ENCODE data around the gene C16orf87. TPM values are rescaled to one million over a fixed set of nuclear protein-coding genes. Genes with fewer than 3 reads are reported as not detected.

Gene C16orf87
- total RNA-seq, 1 experiment from 2014 or later: 27.1 TPM

DNA sequence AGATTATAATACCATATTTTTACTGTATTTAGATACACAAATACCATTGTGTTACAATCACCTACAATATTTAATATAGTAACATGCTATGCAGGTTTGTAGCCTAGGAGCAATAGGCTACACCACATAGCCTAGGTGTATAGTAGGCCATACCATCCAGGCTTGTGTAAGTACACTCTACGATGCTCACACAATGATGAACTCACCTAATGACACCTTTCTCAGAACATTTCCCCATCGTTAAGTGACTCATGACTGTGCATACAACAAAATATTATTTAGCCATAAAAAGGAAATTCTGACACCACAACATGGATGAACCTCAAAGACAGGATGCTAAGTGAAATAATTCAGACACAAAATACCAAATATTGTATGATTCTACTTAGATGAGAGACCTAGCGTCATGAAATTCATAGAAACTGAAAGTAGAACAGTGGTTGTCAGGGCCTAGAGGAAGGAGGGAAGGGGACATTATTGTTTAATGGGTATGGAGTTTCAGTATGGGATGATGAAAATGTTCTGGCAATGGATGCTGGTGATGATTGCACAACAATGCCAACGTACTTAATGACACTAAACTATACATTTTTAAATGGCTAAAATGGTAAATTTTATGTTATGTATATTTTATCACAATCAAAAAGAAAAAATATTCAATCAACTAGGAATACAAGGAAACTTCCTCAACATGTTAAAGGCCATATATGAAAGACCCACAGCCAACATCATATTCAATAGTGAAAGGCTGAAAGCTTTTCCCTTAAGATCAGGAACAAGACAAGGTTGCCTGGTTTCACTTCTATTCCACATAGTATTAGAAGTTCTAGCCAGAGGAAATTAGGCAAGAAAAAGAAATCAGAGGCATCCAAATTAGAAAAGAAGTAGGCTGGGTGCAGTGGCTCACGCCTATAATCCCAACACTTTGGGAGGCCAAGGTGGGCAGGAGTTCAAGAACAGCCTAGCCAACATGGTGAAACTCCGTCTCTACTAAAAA lies 5.9 kb upstream of the C16orf87 start:
- Histone ChIP-seq H3K4me3 (ENCODE audit: low read depth, low read length, poor library complexity, severe bottlenecking) (no peak overlapping the region), H3K27ac (ENCODE audit: low read depth, low read length, poor library complexity, severe bottlenecking) (no peak overlapping the region), H3K4me1 (ENCODE audit: insufficient read depth, low read length, poor library complexity, severe bottlenecking) (peaks cover under 1% of the 10 kb centered on the region), H3K27me3 (replicated peaks; ENCODE audit: insufficient read depth, low read depth, low read length, poor library complexity) (no peaks in the 10 kb centered on the region), H3K36me3 (ENCODE audit: insufficient read depth, low read length, poor library complexity, severe bottlenecking) (no peaks in the 10 kb centered on the region), H3K9me3 (ENCODE audit: low read depth, low read length, poor library complexity, severe bottlenecking) (no peaks in the 10 kb centered on the region)
- DNase-seq (ENCODE audit: low spot score): no peak
- intact Hi-C loops (cut with micrococcal nuclease; ENCODE audit: unreplicated experiment): no loop called here
- CTCF ChIA-PET: no interaction called here
- POLR2A ChIA-PET (ENCODE audit: low non-redundant PET): no interaction called here
- TF ChIP-seq, protein P1, sequence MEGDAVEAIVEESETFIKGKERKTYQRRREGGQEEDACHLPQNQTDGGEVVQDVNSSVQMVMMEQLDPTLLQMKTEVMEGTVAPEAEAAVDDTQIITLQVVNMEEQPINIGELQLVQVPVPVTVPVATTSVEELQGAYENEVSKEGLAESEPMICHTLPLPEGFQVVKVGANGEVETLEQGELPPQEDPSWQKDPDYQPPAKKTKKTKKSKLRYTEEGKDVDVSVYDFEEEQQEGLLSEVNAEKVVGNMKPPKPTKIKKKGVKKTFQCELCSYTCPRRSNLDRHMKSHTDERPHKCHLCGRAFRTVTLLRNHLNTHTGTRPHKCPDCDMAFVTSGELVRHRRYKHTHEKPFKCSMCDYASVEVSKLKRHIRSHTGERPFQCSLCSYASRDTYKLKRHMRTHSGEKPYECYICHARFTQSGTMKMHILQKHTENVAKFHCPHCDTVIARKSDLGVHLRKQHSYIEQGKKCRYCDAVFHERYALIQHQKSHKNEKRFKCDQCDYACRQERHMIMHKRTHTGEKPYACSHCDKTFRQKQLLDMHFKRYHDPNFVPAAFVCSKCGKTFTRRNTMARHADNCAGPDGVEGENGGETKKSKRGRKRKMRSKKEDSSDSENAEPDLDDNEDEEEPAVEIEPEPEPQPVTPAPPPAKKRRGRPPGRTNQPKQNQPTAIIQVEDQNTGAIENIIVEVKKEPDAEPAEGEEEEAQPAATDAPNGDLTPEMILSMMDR (conservative IDR thresholded peaks at IDR 0.05; ENCODE audit: low read depth, low read length): no peak
- TF ChIP-seq EZH2 (IDR thresholded peaks at IDR 0.05; ENCODE audit: borderline replicate concordance, low read depth, low read length, poor library complexity, severe bottlenecking): no peak
- BruUV-seq (replicated peaks): no TSS peak

DNA sequence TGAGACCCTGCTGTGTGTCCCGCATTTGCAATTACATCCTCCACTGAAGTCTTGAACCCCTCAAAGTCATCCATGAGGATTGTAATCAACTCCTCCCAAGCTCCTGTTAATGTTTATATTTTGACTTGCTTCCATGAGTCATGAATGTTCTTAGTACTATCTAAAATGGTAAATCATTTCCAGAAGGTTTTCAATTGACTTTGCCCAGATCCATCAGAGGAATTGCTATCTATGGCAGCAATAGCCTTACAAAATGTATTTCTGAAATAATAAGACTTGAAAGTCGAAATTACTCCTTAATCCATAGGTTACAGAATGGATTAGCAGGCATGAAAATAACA lies 2.5 kb upstream of the C16orf87 start:
- no TSS peak for BruUV-seq (replicated peaks)
- CTCF ChIA-PET: no interaction called here
- POLR2A ChIA-PET (ENCODE audit: low non-redundant PET): interaction anchor here (0.5 kb wide), 1 partner anchor 15 kb away, joined by 3 read pairs; no protein-coding TSS in a partner anchor

DNA sequence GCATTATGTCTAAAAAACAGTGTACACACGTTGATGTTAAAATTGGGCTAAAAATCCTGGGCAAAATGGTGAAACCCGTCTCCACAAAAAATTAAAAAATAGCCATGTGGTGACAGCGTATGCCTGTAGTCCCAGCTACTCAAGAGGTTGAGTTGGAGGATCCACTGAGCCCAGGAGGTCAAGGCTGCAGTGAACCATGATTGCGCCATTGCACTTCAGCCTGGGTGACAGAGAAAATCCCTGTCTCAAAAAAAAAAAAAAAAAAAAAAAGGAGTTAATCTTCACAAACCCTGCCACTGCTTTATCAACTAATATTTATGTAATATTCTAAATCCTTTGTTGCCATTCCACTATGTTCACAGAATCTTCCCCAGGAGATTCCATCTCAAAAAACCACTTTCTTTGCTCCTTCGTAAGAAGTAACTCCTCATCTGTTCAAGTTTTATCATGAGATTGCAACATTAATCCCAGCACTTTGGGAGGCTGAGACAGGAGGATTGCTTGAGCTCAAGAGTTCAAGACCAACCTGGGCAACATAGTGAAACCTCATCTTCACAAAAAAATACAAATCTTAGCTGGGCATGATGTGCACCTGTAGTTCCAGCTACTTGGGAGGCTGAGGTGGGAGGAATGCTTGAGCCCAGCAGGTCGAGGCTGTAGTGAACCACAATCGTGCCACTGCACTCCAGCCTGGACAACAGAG lies 1.9 kb upstream of the C16orf87 start:
- POLR2A ChIA-PET (ENCODE audit: low non-redundant PET): interaction anchor here (0.5 kb wide), 1 partner anchor 14 kb away, joined by 3 read pairs; no protein-coding TSS in a partner anchor
- no peak overlapping the region for H3K4me3 ChIP-seq (ENCODE audit: low read depth, low read length, poor library complexity, severe bottlenecking)
- intact Hi-C loops (cut with micrococcal nuclease; ENCODE audit: unreplicated experiment): no loop called here
- no peaks in the 10 kb centered on the region for H3K27me3 ChIP-seq (replicated peaks; ENCODE audit: insufficient read depth, low read depth, low read length, poor library complexity)
- no TSS peak for BruUV-seq (replicated peaks)
- H3K9me3 ChIP-seq (ENCODE audit: low read depth, low read length, poor library complexity, severe bottlenecking): peaks cover 4% of the 10 kb centered on the region
- no peak for DNase-seq (ENCODE audit: low spot score)
- H3K27ac ChIP-seq (ENCODE audit: low read depth, low read length, poor library complexity, severe bottlenecking): no peak overlapping the region
- H3K36me3 ChIP-seq (ENCODE audit: insufficient read depth, low read length, poor library complexity, severe bottlenecking): no peaks in the 10 kb centered on the region
- TF ChIP-seq, protein P1 (conservative IDR thresholded peaks at IDR 0.05; ENCODE audit: low read depth, low read length): no peak
- TF ChIP-seq EZH2 (IDR thresholded peaks at IDR 0.05; ENCODE audit: borderline replicate concordance, low read depth, low read length, poor library complexity, severe bottlenecking): no peak
- CTCF ChIA-PET: no interaction called here
- peaks cover 11% of the 10 kb centered on the region for H3K4me1 ChIP-seq (ENCODE audit: insufficient read depth, low read length, poor library complexity, severe bottlenecking)

More for the DNA sequence above, 2.5 kb upstream of the C16orf87 start:
- Histone ChIP-seq H3K4me3 (ENCODE audit: low read depth, low read length, poor library complexity, severe bottlenecking) (no peak overlapping the region), H3K27me3 (replicated peaks; ENCODE audit: insufficient read depth, low read depth, low read length, poor library complexity) (no peaks in the 10 kb centered on the region), H3K27ac (ENCODE audit: low read depth, low read length, poor library complexity, severe bottlenecking) (no peak overlapping the region), H3K4me1 (ENCODE audit: insufficient read depth, low read length, poor library complexity, severe bottlenecking) (peaks cover 7% of the 10 kb centered on the region), H3K36me3 (ENCODE audit: insufficient read depth, low read length, poor library complexity, severe bottlenecking) (no peaks in the 10 kb centered on the region), H3K9me3 (ENCODE audit: low read depth, low read length, poor library complexity, severe bottlenecking) (peaks cover 4% of the 10 kb centered on the region)
- intact Hi-C loops (cut with micrococcal nuclease; ENCODE audit: unreplicated experiment): no loop called here
- TF ChIP-seq EZH2 (IDR thresholded peaks at IDR 0.05; ENCODE audit: borderline replicate concordance, low read depth, low read length, poor library complexity, severe bottlenecking): no peak
- TF ChIP-seq, protein P1 (conservative IDR thresholded peaks at IDR 0.05; ENCODE audit: low read depth, low read length): no peak
- DNase-seq (ENCODE audit: low spot score): no peak

All from A673 (cell line).